ENCODE data around the gene RANBP17.

GRCh38 chr5:171115519-171115918 is 253.7 kb downstream of the RANBP17 start:
- TF ChIP-seq PPARA (CRISPR knock-in tag; IDR thresholded peaks at IDR 0.05; ENCODE audit: borderline replicate concordance) (no peak), TOX (CRISPR knock-in tag; IDR thresholded peaks at IDR 0.05; ENCODE audit: borderline replicate concordance) (no peak), ZFP30 (CRISPR knock-in tag; IDR thresholded peaks at IDR 0.05) (no peak), POU6F1 (CRISPR knock-in tag; IDR thresholded peaks at IDR 0.05; ENCODE audit: borderline replicate concordance, low read depth) (no peak), CREB5 (CRISPR knock-in tag; IDR thresholded peaks at IDR 0.05; ENCODE audit: low read depth) (no peak), PATZ1 (CRISPR knock-in tag; IDR thresholded peaks at IDR 0.05; ENCODE audit: borderline replicate concordance) (no peak), ZNF8 (CRISPR knock-in tag; IDR thresholded peaks at IDR 0.05) (no peak), RARB (CRISPR knock-in tag; IDR thresholded peaks at IDR 0.05) (no peak)

Data from SK-N-SH treated with all-trans-retinoic acid at 6 μM for 48 hours (cell line).